RKO (cell line): Measurements from ENCODE around the gene PANK4.
A peak's percentile ranks its signal among the peaks of the same experiment; 100 is the strongest.

Experiments
- DNase-seq: peaks from one replicate; pipeline ENCODE4 v3.0.0-alpha.2; 2016; ENCODE audit warnings: low spot score

PANK4 gene

DNA sequence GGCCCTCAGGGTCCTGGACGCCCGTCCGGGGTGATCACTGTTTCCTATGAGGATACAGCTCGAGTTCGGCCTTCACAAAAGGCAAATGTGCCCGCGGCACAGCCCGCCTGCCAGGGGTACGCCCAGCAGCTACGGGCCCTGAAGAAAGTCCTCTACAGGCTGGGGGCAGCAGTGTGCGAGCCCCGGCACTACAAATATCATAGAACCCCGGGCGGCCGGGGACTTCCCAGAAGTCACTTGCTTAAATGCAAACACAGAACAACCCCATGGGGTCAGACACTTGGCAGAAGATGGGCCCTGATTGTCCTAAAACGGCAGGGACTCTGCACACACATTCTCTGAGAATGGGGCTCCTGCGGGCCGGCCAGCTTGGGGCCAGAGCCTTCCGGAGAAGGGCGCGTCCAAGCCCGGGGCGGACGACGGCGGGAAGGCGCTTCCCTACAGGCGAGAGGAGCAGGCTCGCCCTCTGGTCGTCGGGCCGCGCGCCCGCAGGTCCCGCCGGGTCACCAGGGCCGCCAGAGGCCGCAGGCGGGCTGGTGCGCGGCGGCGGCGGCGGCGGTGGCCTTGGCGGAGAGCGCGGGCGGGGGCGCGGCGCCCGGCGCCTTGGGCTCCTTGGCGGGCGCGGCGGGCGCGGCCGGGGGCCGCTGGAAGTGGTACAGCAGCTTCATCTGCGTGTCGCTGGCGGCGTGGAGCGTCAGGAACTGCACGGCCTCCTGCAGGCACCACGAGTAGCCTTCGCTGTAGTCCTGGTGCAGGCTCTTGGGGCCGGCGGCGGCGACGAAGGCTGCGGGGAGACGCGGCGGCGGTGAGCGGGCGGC lies 2.8 kb upstream of the PANK4 start:
- DNase-seq, result no peak

DNA sequence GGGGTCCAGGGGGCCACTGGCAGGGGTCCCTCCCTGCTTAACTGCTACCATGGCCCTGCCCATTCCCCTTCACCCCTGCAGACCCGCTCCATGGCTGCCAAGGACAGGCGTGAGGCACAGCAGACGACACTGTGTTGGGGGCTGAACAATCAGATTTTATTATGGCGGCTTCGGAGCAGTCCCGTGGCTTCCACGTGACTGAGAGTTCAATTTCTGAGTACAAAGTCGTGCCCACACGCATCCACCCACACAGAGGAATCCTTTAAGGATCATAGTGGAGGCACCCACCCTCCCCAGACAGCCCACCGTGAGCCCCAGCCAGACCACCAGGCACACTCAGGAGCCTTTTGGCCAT lies 2.2 kb upstream of the PANK4 start:
- DNase-seq, result no peak

DNA sequence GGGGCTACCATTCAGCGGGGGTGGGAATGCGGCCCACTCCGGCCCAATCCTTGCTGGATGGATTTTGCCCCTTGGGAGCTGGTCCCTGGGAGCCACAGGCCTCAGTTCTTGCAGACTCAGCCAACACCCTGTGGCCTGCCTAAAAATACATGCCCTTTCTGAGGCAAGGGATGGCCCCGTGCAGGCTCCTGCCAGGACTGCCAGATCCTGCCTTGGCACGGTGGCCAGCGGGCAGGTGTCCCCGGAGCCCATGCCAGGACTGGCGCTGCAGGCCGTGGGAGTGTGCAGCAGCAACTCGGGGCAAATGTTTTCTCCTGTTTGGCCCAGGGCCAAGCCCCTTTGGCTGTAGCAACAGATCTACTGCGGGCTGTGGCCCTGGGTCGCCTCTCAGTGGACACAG lies 1.6 kb upstream of the PANK4 start:
- DNase-seq, result no peak

GRCh38 chr1:2527556-2527860 lies 1.1 kb upstream of the PANK4 start:
- DNase-seq, result no peak

- peak; percentile 72 for DNase-seq
Observed at GRCh38 chr1:2526824-2527555, 594 bp upstream of the PANK4 start.

GRCh38 chr1:2525572-2525919 lies 850 bp downstream of the PANK4 start:
- DNase-seq, result no peak

GRCh38 chr1:2523891-2524609 lies 2.3 kb downstream of the PANK4 start:
- no peak for DNase-seq

DNA sequence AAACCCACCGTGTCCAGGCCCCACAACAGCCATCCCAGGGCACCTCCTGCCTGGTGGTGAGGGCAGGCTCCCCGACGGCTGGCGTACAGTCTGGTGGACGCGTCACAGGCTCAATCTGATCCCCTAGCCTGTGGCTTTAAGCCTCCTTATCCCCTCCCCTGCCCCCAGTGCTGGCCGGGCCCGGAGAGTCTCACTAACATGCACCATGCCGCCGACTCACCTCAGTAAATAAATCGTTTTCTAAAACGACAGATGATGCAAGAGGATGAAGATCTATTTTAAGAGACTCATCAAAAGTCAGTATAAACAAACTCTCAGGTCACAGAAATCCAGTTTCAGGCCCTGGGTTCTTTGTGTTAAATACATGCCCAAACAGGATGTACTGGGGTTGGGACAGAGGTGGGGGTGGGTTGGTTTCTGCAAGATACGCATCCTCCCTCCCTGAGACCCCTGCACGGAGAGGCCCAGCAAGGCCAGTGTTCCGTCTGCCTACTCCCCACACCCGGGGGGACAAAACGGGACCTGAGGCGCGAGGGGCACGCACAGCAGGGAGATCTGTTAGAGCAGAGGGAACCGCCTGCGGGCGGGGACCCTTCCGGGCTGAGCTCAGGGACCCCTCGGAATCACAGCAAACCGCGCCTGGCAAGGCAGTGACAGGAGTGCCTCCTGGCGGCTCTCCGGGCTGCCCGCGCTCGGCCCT lies 3.1 kb downstream of the PANK4 start:
- DNase-seq, result no peak

DNA sequence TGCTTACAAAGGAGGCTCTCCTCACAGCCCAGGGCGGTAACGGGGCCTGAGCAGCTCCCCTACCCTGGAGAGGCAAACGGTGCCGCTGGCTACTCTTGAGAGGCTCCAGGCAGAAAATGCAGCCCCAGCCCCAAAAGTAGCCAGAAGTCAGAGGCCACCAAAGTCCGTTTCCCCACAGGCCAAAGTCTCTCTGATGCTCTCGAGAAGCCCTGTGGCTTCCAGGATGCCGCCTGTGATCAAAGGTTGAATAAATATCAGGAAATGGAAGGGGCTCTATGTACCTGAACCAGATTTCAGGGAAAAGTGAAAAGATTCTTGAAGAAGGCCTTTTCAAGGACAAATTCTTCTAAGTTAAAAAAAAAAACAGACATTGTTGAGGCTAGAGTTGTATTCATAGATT lies 4.2 kb downstream of the PANK4 start:
- no peak for DNase-seq

DNA sequence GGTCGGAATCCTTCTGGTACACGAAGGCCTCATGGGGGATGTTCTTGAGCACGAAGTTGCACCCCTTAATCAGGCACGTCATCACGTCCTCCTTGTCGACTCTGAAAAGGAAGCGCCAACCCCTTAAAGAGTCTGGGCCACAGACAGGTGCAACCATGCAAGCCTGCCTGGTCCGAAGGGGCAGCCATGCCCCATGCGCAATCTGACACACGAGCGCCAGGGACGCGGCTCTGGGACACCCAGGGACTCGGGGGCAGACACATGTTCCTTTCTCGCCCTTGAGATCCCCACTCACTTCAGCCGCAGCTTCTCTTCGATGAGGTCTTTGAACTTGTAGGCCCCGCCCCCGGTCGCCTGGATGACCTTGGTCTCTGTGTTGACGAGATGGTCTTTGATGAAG lies 5.6 kb downstream of the PANK4 start:
- no peak for DNase-seq

GRCh38 chr1:2520206-2520605 lies 6.2 kb downstream of the PANK4 start:
- DNase-seq, result no peak

DNA sequence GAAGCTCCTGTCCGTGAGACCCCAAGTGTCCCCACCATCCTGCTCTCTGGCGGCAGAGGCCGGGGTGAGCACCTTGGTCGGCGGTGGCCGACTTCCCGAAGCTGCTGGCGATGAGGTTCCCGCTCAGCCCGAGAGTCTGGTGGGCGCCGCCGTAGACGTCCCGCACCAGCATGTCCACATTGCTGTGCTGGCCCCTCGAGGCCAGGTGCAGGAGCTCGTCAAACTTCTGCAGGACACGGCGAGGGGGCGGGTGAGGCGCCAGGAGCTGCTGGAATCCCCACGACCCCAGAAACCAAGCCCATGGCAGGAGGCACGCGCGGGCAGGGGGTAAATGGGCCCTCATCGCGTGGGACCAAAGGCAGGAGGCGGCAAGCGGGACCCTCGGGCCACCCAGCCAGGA lies 6.7 kb downstream of the PANK4 start:
- no peak for DNase-seq

GRCh38 chr1:2519029-2519685 lies 7.2 kb downstream of the PANK4 start:
- DNase-seq, result no peak

DNA sequence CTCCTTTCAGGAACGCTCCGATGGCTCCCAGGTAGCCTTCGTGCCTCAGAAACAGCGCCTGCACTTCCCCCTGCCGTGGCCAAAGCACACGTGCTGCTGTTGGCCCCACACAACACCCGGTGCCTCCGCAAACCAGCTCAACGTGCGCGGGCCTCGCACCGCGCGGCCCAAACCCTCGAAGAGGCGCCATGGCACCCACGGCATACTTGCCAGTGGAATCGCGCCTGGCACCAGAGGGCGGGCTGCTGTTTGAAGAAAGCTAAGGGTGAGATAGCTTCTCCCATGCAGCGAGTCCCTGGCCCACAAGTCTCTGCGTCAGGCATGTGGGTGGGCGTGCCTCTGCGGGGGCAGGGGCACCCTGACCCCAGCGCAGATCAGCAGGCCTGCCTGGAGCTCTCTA lies 7.9 kb downstream of the PANK4 start:
- DNase-seq, result no peak

DNA sequence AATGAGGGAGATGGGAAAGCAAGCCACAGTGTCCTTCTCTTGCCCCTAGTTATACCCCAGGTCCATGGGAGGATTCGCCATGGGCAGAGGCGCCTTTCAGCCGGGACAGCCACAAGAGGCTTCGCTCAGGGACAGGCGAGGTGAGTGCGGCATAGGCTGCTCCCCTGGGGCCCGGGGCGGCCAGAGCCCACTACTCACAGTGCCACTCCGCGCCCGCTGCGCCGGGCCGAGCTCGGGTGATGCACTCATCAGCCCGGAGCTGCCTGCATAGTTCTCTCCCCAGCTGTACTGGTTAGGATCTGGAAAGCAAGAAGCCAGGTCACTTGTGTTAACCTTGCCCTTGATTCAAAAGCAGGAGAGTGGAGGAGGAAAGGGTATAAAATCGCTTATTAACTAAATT lies 8.4 kb downstream of the PANK4 start:
- no peak for DNase-seq

GRCh38 chr1:2516946-2517345 lies 9.4 kb downstream of the PANK4 start:
- no peak for DNase-seq

DNA sequence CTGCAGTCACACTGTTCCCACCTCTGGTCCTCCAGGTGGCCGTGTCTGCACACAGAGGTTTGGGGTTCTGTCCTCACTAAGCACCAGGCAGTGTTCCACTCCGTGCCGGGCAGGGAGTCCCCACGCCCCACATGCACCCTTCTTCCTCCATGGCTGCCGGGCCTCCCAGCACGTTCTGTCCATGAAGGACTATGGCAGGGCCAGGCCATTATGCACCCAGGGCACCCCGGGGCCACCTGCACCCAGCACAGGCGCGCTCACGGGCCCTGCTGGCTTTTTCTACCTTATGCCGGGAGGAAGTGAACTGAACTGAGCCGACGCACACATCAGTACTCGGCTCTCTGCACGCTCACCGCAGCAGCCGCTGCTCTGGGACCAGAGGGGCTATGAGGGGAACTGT lies 10.3 kb downstream of the PANK4 start:
- DNase-seq, result no peak

GRCh38 chr1:2515763-2516080 lies 10.7 kb downstream of the PANK4 start:
- DNase-seq, result no peak

DNA sequence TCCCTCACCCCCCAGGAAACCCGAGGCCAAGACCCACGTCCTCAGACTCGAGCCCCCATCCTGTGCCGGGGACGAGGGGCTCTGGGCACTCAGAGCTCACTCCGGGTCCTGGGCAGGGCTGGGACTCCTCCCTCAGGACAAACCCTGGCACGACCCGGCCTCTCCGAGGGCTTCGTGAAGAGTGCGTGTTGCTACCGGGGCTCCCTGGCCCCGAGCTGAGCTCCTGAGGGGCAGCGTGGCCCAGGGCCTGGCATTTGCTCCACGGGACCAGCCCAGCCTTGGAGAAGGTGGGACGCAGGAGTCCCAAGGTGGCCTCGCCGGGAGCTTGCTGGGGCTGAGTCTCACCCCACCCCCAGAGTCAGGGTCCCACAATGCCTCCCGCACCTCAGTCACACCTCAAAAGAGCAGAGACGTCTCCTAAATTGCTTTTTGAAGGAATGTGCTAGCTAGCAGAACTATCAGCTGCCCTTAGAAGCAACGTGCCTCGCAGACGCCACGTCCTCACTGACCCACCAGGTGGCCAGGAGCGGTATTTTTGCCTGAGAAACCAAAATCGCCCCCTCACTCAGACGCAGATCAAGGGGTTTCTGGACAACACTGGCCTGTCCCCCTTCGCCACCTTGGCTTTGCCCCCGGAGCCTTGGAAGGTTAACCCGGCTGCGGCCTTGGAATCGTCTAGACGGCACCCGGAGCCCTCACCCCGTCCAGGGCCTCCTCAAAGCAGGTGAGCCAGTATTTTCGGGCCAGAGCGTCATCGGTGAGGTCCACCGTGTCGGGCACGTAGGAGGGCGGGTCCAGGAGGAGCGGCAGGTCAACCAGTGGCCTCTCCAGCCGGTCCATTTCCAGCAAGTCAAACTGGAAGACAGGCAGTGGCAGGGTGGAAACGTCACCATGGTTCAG lies 11.3 kb downstream of the PANK4 start:
- no peak for DNase-seq

GRCh38 chr1:2513939-2514652 lies 12.3 kb downstream of the PANK4 start:
- no peak for DNase-seq
